ENCODE measurements around the gene OR8J1. TPM values are rescaled to one million over a fixed set of nuclear protein-coding genes. Genes with fewer than 3 reads are reported as not detected.
"Not testable (repeated sequence)": the region's sequence is repeated elsewhere in the genome, so short reads cannot be mapped to it uniquely, and the experiment has no call there.

Gene OR8J1
- not detected for polyA plus RNA-seq (2013, experiment 1 of 2; ENCODE audit: insufficient read length)
- polyA plus RNA-seq (2013, experiment 2 of 2; ENCODE audit: insufficient read length), result not detected

- no peak for DNase-seq
Measured at GRCh38 chr11:56353991-56354390, at the start of gene OR8J1. Gene OR8J1 (plus strand): TSS chr11:56354291. CDS start chr11:56360247, 5,956 bp downstream.

GRCh38 chr11:56307836-56308235 is 46.3 kb upstream of the OR8J1 start:
- no peak for DNase-seq

- no peak for DNase-seq
Measured at GRCh38 chr11:56314844-56315243, 39.2 kb upstream of the OR8J1 start, which contains the start of gene OR8K3. Gene OR8K3 (plus strand): TSS chr11:56315144. CDS start chr11:56318307, 3,163 bp downstream.

- no peak for DNase-seq
Measured at GRCh38 chr11:56331861-56332491, 22.1 kb upstream of the OR8J1 start.

GRCh38 chr11:56333156-56333555 is 20.9 kb upstream of the OR8J1 start:
- no peak for DNase-seq

- no peak for DNase-seq
Measured at GRCh38 chr11:56340289-56340688, 13.8 kb upstream of the OR8J1 start.

GRCh38 chr11:56345739-56346138 is 8.4 kb upstream of the OR8J1 start, which contains the start of gene OR8K1:
Gene OR8K1 (plus strand): TSS chr11:56346039. CDS start chr11:56346039, 0 bp downstream.
- DNase-seq, result no peak

- no peak for DNase-seq
Measured at GRCh38 chr11:56375324-56375723, 21.2 kb downstream of the OR8J1 start, which contains the start of gene OR8U1. Gene OR8U1 (plus strand): TSS chr11:56375624. CDS start chr11:56375624, 0 bp downstream.

GRCh38 chr11:56380120-56380519 is 26.0 kb downstream of the OR8J1 start:
- DNase-seq, result no peak

GRCh38 chr11:56394381-56394780 is 40.3 kb downstream of the OR8J1 start:
- DNase-seq, result no peak

GRCh38 chr11:56396047-56396446 is 42.0 kb downstream of the OR8J1 start:
- no peak for DNase-seq

GRCh38 chr11:56401858-56402461 is 47.9 kb downstream of the OR8J1 start:
- DNase-seq, result not testable (repeated sequence)

GRCh38 chr11:56404393-56404792 is 50.3 kb downstream of the OR8J1 start:
- DNase-seq, result no peak

GRCh38 chr11:56410801-56411200 is 56.7 kb downstream of the OR8J1 start:
- no peak for DNase-seq

Data from fibroblast of skin of scalp (primary cell).